Central memory CD8-positive, alpha-beta T cell (primary cell): ENCODE data around the gene ADD3.

Experiments
- ATAC-seq: fragments of 150-1000 bp; cut with Tn5 transposase; replicated peaks from 2 replicates; pipeline ENCODE4 v1.10.0; 2022; ENCODE audit warnings: mild to moderate bottlenecking, moderate FRiP score, moderate number of reproducible peaks; ENCODE audit not compliant: poor library complexity, severe bottlenecking; ENCODE audit errors: extremely low read depth
- DNase-seq, 2 donors: peaks; one replicate each; pipeline ENCODE4 v3.0.0; 2021; ENCODE audit warnings: low spot score in 2 of 2
- H3K27ac Mint-ChIP-seq: one replicate; pipeline ENCODE4 v1.8.0; 2022; ENCODE audit warnings: low read depth, mild to moderate bottlenecking, moderate library complexity, mixed read lengths
- H3K27me3 Mint-ChIP-seq: one replicate; pipeline ENCODE4 v1.8.0; 2022; ENCODE audit warnings: mixed read lengths
- H3K36me3 Mint-ChIP-seq: one replicate; pipeline ENCODE4 v1.8.0; 2022; ENCODE audit warnings: mild to moderate bottlenecking, moderate library complexity, mixed read lengths; ENCODE audit not compliant: insufficient read depth
- H3K4me1 Mint-ChIP-seq: one replicate; pipeline ENCODE4 v1.8.0; 2022; ENCODE audit warnings: mixed read lengths
- H3K4me3 Mint-ChIP-seq: one replicate; pipeline ENCODE4 v1.8.0; 2022; ENCODE audit warnings: mild to moderate bottlenecking, moderate library complexity, mixed read lengths
- H3K9me3 Mint-ChIP-seq: one replicate; pipeline ENCODE4 v1.8.0; 2022; ENCODE audit warnings: mixed read lengths

ADD3 gene

DNA sequence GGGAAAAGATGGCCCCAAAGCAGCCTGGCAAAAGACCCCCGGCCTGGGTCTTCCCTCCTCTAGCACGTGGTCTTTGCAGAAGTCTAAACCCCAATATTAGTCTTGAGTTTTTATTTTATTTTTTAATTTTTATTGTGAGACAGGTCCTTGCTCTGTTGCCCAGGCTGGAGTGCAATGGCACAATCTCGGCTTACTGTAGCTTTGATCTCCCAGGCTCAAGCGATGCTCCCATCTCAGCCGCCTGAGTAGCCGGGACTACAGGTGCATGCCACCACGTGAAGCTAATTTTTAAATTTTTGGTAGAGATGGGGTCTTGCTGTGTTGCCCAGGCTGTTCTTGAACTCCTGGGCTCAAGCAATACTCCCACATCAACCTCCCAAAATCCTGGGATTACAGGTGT, 159.4 kb downstream of the ADD3 start:
- Mint-ChIP-seq H3K4me3 (no peak overlapping the region), H3K27me3 (peaks cover 90% of the 10 kb centered on the region), H3K9me3 (no peaks in the 10 kb centered on the region), H3K36me3 (no peaks in the 10 kb centered on the region), H3K4me1 (peaks cover 32% of the 10 kb centered on the region), H3K27ac (no peak overlapping the region)
- ATAC-seq (no peak), DNase-seq (no peak)

DNA sequence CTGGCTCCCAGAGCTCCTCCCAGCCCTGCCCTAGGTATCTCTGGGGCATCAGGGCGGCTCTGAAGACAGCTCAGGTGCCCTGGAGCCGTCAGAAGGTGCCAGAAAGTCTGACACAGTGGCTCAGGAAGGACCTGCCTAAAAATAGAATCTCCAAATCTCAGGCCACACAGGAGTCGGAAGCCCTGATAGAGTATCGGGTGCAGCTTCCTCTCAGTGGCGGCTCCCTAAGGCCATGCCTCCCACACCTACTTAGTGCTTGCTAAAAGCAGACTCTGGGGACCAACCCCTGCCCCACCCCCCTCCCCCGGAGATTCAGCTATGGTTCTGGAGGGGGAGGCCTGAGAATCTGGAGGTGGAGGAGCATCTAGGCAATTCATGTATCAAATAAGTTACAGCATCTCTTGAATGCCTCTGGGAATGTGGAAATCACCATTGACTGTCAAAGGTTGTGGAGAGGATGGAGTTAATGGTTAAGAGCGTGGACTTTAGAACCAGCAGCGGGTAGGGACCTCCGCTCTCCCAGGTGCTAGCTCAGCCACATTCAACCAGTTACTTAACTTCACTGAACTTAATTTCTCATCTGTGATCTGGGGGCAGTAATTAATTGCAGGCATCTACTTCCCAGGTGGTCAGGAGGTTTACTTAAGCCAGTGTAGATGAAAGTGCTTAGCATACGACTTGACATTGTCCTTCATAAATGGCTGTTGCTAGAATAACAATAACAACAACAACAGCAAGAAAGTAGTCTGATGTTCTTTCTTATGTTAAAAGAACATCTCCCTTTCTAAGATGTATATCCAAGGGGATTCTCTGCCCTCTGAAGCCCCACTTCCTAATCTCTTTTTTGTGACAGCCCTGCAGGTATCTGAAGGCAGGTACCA, 161.1 kb downstream of the ADD3 start:
- ATAC-seq, result peak; percentile 37
- H3K27me3 Mint-ChIP-seq, result peaks cover 89% of the 10 kb centered on the region
- no peak for DNase-seq
- H3K9me3 Mint-ChIP-seq, result no peaks in the 10 kb centered on the region
- H3K36me3 Mint-ChIP-seq, result no peaks in the 10 kb centered on the region
- H3K4me3 Mint-ChIP-seq, result no peak overlapping the region
- peaks cover 32% of the 10 kb centered on the region for H3K4me1 Mint-ChIP-seq
- H3K27ac Mint-ChIP-seq, result no peak overlapping the region

DNA sequence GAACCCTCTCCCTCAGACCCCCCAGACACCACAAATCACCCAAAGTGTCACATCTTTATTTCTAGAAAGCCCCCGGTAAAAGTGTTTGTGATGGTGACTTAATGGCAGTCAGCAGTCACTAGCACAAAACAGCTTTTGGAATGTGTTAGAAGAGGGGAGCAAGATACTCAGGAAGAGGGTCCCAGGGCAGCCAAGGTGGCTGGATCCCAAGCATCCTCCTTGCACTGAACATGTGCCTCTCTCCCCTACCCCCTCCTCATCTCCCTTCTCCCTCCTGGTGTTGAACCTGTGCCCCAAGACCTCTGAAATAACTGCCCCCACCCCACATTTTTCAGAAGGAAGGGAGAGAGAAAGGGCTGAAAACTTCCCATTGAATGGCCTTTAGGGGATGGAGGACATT, 161.8 kb downstream of the ADD3 start:
- no peak overlapping the region for H3K27ac Mint-ChIP-seq
- no peaks in the 10 kb centered on the region for H3K36me3 Mint-ChIP-seq
- peaks cover 32% of the 10 kb centered on the region for H3K4me1 Mint-ChIP-seq
- no peak overlapping the region for H3K4me3 Mint-ChIP-seq
- H3K27me3 Mint-ChIP-seq, result peaks cover 89% of the 10 kb centered on the region
- DNase-seq (no peak), ATAC-seq (no peak)
- no peaks in the 10 kb centered on the region for H3K9me3 Mint-ChIP-seq

DNA sequence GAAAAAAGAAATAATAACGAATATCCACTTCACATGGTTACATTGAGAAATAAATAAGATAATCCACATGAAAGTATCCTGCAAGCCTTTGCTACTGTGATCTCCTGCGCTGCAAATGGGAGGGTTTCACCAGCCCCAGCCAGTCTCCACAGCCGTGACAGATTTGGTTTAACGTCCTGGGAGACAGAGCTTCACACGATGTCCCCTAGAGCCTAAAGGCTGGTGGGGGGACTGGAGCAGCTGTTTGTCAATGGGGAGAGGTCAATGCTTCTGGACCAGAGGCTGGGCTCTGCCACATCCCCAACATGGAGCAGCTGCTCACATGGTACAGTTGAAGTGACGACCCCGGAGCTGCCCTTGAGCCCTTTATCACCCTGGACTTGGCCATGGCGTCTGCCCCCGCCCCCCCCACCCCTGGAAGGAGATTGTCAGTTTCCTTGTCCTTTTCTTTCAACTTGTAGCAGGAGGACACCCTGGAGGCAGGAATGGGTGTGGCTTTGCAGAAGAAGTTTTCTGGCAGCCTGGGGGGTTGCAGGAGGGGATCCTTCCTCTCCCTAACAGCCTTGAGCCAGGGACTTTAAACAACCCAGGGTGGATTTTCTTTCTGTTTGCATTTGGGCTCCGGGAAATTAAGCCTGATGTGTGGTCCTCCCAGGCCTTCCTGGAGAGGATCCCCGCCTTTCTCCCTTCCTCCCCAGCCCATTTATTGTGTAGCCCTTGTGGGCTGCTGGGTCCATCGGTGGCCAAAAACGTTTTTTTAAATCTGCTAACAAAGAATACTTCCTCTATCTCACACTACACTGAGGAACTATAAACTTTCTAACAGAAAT, 162.6 kb downstream of the ADD3 start:
- DNase-seq (no peak), ATAC-seq (no peak)
- no peaks in the 10 kb centered on the region for H3K36me3 Mint-ChIP-seq
- no peak overlapping the region for H3K4me3 Mint-ChIP-seq
- peaks cover 32% of the 10 kb centered on the region for H3K4me1 Mint-ChIP-seq
- peaks cover 91% of the 10 kb centered on the region for H3K27me3 Mint-ChIP-seq
- H3K27ac Mint-ChIP-seq, result no peak overlapping the region
- no peaks in the 10 kb centered on the region for H3K9me3 Mint-ChIP-seq

- H3K4me3 Mint-ChIP-seq, result no peak overlapping the region
- H3K27ac Mint-ChIP-seq, result no peak overlapping the region
- peaks cover 32% of the 10 kb centered on the region for H3K4me1 Mint-ChIP-seq
- DNase-seq (no peak), ATAC-seq (no peak)
- peaks cover 91% of the 10 kb centered on the region for H3K27me3 Mint-ChIP-seq
- no peaks in the 10 kb centered on the region for H3K9me3 Mint-ChIP-seq
- no peaks in the 10 kb centered on the region for H3K36me3 Mint-ChIP-seq
These were observed 163.2 kb downstream of the ADD3 start for GRCh38 chr10:110171032-110171431.

- H3K27me3 Mint-ChIP-seq, result peaks cover 93% of the 10 kb centered on the region
- H3K27ac Mint-ChIP-seq, result no peak overlapping the region
- H3K4me1 Mint-ChIP-seq, result peaks cover 32% of the 10 kb centered on the region
- ATAC-seq (no peak), DNase-seq (no peak)
- no peaks in the 10 kb centered on the region for H3K9me3 Mint-ChIP-seq
- no peaks in the 10 kb centered on the region for H3K36me3 Mint-ChIP-seq
- H3K4me3 Mint-ChIP-seq, result no peak overlapping the region
These were observed 164.4 kb downstream of the ADD3 start for GRCh38 chr10:110172155-110172554.

DNA sequence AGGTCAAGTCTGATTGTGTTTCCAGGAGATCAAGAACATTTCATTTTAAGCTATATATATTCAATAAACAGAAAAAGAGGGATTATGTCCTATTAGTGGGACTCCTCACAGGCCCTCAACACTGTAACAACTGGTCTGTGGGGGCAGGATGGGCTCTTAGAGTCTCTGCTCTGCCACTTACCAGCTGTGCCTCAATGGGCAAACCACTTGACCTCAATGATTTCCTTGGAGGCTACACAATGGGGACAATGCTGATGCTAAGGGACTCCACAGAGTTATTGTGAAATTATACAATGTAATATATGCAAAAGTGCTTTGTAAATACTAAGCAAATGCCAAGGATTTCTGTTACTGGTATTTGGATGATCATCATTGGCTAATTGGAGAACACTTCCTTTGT, 166.4 kb downstream of the ADD3 start:
- H3K27me3 Mint-ChIP-seq, result peaks cover 92% of the 10 kb centered on the region
- no peak overlapping the region for H3K27ac Mint-ChIP-seq
- DNase-seq (peak in 1 of 2 donors; percentile 2), ATAC-seq (no peak)
- H3K4me3 Mint-ChIP-seq, result no peak overlapping the region
- H3K36me3 Mint-ChIP-seq, result no peaks in the 10 kb centered on the region
- H3K4me1 Mint-ChIP-seq, result peaks cover 17% of the 10 kb centered on the region
- H3K9me3 Mint-ChIP-seq, result no peaks in the 10 kb centered on the region

GRCh38 chr10:110174816-110175215, 167.0 kb downstream of the ADD3 start:
- no peak for ATAC-seq

GRCh38 chr10:110175406-110175805, 167.6 kb downstream of the ADD3 start:
- Mint-ChIP-seq H3K4me1 (peaks cover 7% of the 10 kb centered on the region), H3K36me3 (no peaks in the 10 kb centered on the region), H3K4me3 (no peak overlapping the region), H3K27ac (no peak overlapping the region), H3K27me3 (peaks cover 88% of the 10 kb centered on the region), H3K9me3 (no peaks in the 10 kb centered on the region)
- DNase-seq, result peak in 1 of 2 donors; percentile 8
- no peak for ATAC-seq

More at GRCh38 chr10:110174816-110175215, 167.0 kb downstream of the ADD3 start:
- Mint-ChIP-seq H3K36me3 (no peaks in the 10 kb centered on the region), H3K27me3 (peaks cover 92% of the 10 kb centered on the region), H3K27ac (no peak overlapping the region), H3K4me1 (peaks cover 11% of the 10 kb centered on the region), H3K9me3 (no peaks in the 10 kb centered on the region), H3K4me3 (no peak overlapping the region)
- peak in 1 of 2 donors; percentile 1 for DNase-seq

- no peak for ATAC-seq
- Mint-ChIP-seq H3K4me3 (no peak overlapping the region), H3K27ac (no peak overlapping the region), H3K9me3 (no peaks in the 10 kb centered on the region), H3K27me3 (peaks cover 78% of the 10 kb centered on the region), H3K4me1 (no peaks in the 10 kb centered on the region), H3K36me3 (no peaks in the 10 kb centered on the region)
- DNase-seq, result peak in 1 of 2 donors; percentile 3
These were observed 168.6 kb downstream of the ADD3 start for GRCh38 chr10:110176141-110177030.

- Mint-ChIP-seq H3K4me3 (no peak overlapping the region), H3K36me3 (no peaks in the 10 kb centered on the region), H3K27ac (no peak overlapping the region), H3K9me3 (no peaks in the 10 kb centered on the region), H3K27me3 (peaks cover 68% of the 10 kb centered on the region), H3K4me1 (no peaks in the 10 kb centered on the region)
- peak in 1 of 2 donors; percentile 8 for DNase-seq
- no peak for ATAC-seq
These were observed 171.4 kb downstream of the ADD3 start for GRCh38 chr10:110179220-110179619.

GRCh38 chr10:110181451-110181850, 173.7 kb downstream of the ADD3 start:
- Mint-ChIP-seq H3K27me3 (peaks cover 46% of the 10 kb centered on the region), H3K27ac (no peak overlapping the region)

More at GRCh38 chr10:110181451-110181850, 173.7 kb downstream of the ADD3 start:
- Mint-ChIP-seq H3K9me3 (no peaks in the 10 kb centered on the region), H3K4me3 (no peak overlapping the region), H3K36me3 (no peaks in the 10 kb centered on the region), H3K4me1 (no peaks in the 10 kb centered on the region)
- peak in 1 of 2 donors; percentile 5 for DNase-seq
- ATAC-seq, result no peak
